A549 treated with RU486 at 1 μM for 4 hours (cell line): ENCODE data around the gene NF1. TPM values are rescaled to one million over a fixed set of nuclear protein-coding genes. Genes with fewer than 3 reads are reported as not detected.

ENCODE experiments used
- total RNA-seq: library from RNA; stranded (reverse); fragments of 200-300 nt; extraction: Qiagen RNA extraction; gene quantifications from 5 replicates; pipeline ENCODE4 v1.2.3, GENCODE V29; 2022; ENCODE audit warnings: low read depth

The NF1 gene
- 9.7 to 20.9 TPM (median 20.5 TPM) in 5 replicates for total RNA-seq

GRCh38 chr17:31094600-31095235 lies at the start of gene NF1:
TSS of gene NF1 (plus strand) at chr17:31094977. CDS start at chr17:31095310, 333 bp downstream.

GRCh38 chr17:31297090-31297489 lies 202.3 kb downstream of the NF1 start, which contains the start of gene OMG:
TSS of gene OMG (minus strand) at chr17:31297239. CDS start at chr17:31296331, 908 bp downstream.

GRCh38 chr17:31313982-31314781 lies 219.4 kb downstream of the NF1 start, which contains the start of gene EVI2B:
TSS of gene EVI2B (minus strand) at chr17:31314054. CDS start at chr17:31305609, 8,445 bp downstream.

GRCh38 chr17:31321481-31321880 lies 226.7 kb downstream of the NF1 start, which contains the start of gene EVI2A:
TSS of gene EVI2A (minus strand) at chr17:31321622. CDS start at chr17:31319013, 2,609 bp downstream.

GRCh38 chr17:31391496-31391949 lies 296.7 kb downstream of the NF1 start, which contains the start of gene RAB11FIP4:
TSS of gene RAB11FIP4 (plus strand) at chr17:31391675. CDS start at chr17:31391853, 178 bp downstream.

Other genes starting within 250 kb of the NF1 start
- 18.0 to 29.8 TPM (median 20.1 TPM) in 5 replicates for gene TEFM, start 188.7 kb upstream of the NF1 start, total RNA-seq
- 2.0 to 3.8 TPM (median 2.8 TPM) in 5 replicates for gene ADAP2, start 173.0 kb upstream of the NF1 start, total RNA-seq
- 23.2 to 27.5 TPM (median 24.4 TPM) in 5 replicates for gene RNF135, start 123.9 kb upstream of the NF1 start, total RNA-seq
- not detected in 5 replicates for gene OMG, start 202.3 kb downstream of the NF1 start, total RNA-seq
- gene EVI2B, start 219.1 kb downstream of the NF1 start, total RNA-seq: 0.09 to 0.15 TPM (median 0.10 TPM) in 3 of 5 replicates, not detected in the others
- gene EVI2A, start 226.6 kb downstream of the NF1 start, total RNA-seq: not detected in 5 replicates